ENCODE measurements around the gene CCNL2. TPM values are rescaled to one million over a fixed set of nuclear protein-coding genes. Genes with fewer than 3 reads are reported as not detected.

The CCNL2 gene
- total RNA-seq, 1 experiment from 2014 or later = 97.9 TPM

DNA sequence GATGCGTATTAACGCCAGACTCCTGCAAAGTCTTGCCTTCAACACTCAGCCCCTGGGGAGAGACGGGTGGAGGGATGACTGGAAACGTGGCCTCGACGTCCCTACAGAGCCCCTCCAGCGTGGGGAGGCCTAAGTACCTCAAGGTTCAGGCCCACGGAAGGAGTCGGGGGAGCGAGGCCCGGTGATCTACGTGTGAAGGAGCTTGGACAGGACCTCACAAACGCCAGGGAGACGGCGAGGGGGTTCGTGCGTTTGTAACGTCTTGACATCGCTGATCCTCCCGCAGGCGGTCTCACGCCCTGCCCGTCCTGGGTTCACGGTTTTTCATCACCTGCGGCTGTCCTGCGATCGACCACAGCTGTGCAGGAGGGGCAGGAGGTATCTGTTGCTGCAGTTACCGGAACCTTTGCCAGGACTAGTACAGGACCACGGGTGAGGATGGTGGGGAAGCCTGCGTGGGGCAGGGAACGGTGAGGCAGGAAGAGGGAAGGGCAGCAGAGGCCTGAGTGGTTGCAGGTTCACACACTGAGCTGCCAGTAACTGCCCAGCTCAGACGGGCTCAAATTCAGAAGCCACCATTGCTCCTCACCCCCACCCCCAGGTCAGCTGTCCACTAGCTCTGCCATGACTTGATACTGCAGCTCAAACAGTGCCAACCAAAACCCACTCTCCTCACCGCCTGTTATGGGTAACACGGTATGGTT is 889 bp upstream of the CCNL2 start:
- peak overlapping the region; percentile 76 for H3K4me2 ChIP-seq (ENCODE audit: low read depth, low read length, poor library complexity, severe bottlenecking)
- H3K27me3 ChIP-seq (ENCODE audit: low read length) = no peaks in the 10 kb centered on the region
- H2AFZ ChIP-seq (ENCODE audit: low read length) = no peak overlapping the region
- peaks cover 32% of the 10 kb centered on the region for H3K4me1 ChIP-seq (ENCODE audit: low read length)
- peak overlapping the region; percentile 96 for H3K4me3 ChIP-seq (ENCODE audit: low read length)
- peaks cover 60% of the 10 kb centered on the region for H3K79me2 ChIP-seq (ENCODE audit: low read length)
- H3K9ac ChIP-seq (ENCODE audit: low read length) = peak overlapping the region; percentile 96
- peak overlapping the region; percentile 71 for H3K27ac ChIP-seq (ENCODE audit: low read length)
- H4K20me1 ChIP-seq (ENCODE audit: insufficient read depth, low read depth, low read length) = peaks cover 16% of the 10 kb centered on the region; the same call in 1 of the 2 replicates
- H3K36me3 ChIP-seq (ENCODE audit: insufficient read depth, low read length) = peaks cover 41% of the 10 kb centered on the region
- H3K9me2 ChIP-seq (replicated peaks; ENCODE audit: insufficient read depth, low read length) = no peaks in the 10 kb centered on the region
- H3K9me3 ChIP-seq (ENCODE audit: low read length) = no peaks in the 10 kb centered on the region
- DNase-seq = peak; percentile 76

DNA sequence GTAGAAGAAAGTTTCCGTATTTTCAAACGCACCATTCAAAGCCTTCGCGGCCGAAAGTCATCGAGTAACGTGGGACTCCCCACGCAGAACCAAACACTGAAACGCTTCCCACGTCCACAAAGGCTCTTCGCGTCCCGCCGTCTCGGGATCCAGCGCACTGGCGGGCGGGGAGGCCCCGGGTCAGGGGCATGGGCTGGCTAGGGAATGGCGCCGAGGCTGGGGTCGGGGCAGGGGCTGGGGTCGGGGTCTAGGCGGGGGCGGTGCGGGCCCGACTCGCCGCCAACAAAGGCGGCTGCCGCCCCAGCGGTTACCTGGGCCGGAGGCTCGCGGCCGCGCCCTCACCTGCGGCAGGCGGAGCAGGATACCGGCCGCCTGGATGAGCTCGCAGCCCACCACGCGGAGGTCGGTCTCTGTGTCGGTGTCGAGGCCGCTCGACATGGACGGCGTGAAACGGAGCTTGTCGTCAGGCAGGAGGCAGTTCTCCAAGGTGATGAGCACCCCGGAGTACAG is 403 bp downstream of the CCNL2 start:
- no peak for DNase-seq

DNA sequence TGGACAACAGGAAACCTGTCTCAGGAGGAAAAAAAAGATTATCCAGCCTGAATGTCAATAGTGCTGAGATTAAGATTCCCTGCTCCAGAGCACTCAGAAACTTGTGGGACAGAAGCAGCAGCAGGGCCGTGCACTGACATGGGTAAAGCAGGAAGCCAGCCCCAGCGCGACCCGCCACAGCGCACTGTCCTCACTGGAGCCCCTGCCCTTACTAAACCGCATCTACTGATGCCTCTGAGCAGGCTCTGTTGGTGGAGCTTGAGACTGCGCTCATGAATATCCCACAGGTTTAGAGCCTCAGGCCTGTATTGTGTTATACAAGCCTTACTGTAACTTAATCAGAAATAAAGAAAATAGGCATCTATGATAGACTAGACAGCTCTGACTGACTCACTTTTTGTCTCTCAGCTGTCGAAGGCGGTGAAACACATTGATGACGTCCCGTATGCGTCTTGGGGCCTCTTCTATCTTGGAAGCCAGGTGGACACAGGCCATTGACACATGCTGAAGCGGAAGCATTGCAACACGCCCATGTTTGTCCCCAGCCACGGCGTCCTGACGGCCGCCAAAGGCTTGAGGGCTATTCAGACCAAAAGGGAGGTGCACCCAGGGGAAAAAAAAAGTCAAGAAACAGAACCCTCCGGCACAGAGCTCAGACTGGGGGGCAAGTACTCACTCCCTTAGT is 1.2 kb downstream of the CCNL2 start:
- H3K27ac ChIP-seq (ENCODE audit: low read length) = peak overlapping the region; percentile 56
- no peaks in the 10 kb centered on the region for H3K9me3 ChIP-seq (ENCODE audit: low read length)
- no peaks in the 10 kb centered on the region for H3K9me2 ChIP-seq (replicated peaks; ENCODE audit: insufficient read depth, low read length)
- H3K9ac ChIP-seq (ENCODE audit: low read length) = peak overlapping the region; percentile 99
- H3K4me3 ChIP-seq (ENCODE audit: low read length) = peak overlapping the region; percentile 96
- peaks cover 32% of the 10 kb centered on the region for H3K4me1 ChIP-seq (ENCODE audit: low read length)
- H3K4me2 ChIP-seq (ENCODE audit: low read depth, low read length, poor library complexity, severe bottlenecking) = peak overlapping the region; percentile 76
- H4K20me1 ChIP-seq (ENCODE audit: insufficient read depth, low read depth, low read length) = peaks cover 20% of the 10 kb centered on the region; the same call in 1 of the 2 replicates
- H3K36me3 ChIP-seq (ENCODE audit: insufficient read depth, low read length) = peaks cover 44% of the 10 kb centered on the region
- no peak for DNase-seq
- H2AFZ ChIP-seq (ENCODE audit: low read length) = no peak overlapping the region
- H3K27me3 ChIP-seq (ENCODE audit: low read length) = no peaks in the 10 kb centered on the region
- peaks cover 62% of the 10 kb centered on the region for H3K79me2 ChIP-seq (ENCODE audit: low read length)

More for the DNA sequence above, 403 bp downstream of the CCNL2 start:
- H3K27ac ChIP-seq (ENCODE audit: low read length) = peak overlapping the region; percentile 56
- no peak overlapping the region for H2AFZ ChIP-seq (ENCODE audit: low read length)
- H4K20me1 ChIP-seq (ENCODE audit: insufficient read depth, low read depth, low read length) = peaks cover 16% of the 10 kb centered on the region; the same call in 1 of the 2 replicates
- H3K27me3 ChIP-seq (ENCODE audit: low read length) = no peaks in the 10 kb centered on the region
- H3K4me2 ChIP-seq (ENCODE audit: low read depth, low read length, poor library complexity, severe bottlenecking) = peak overlapping the region; percentile 76
- H3K9me3 ChIP-seq (ENCODE audit: low read length) = no peaks in the 10 kb centered on the region
- H3K36me3 ChIP-seq (ENCODE audit: insufficient read depth, low read length) = peaks cover 39% of the 10 kb centered on the region
- H3K9me2 ChIP-seq (replicated peaks; ENCODE audit: insufficient read depth, low read length) = no peaks in the 10 kb centered on the region
- peaks cover 32% of the 10 kb centered on the region for H3K4me1 ChIP-seq (ENCODE audit: low read length)
- H3K9ac ChIP-seq (ENCODE audit: low read length) = peak overlapping the region; percentile 99
- peaks cover 56% of the 10 kb centered on the region for H3K79me2 ChIP-seq (ENCODE audit: low read length)
- H3K4me3 ChIP-seq (ENCODE audit: low read length) = peak overlapping the region; percentile 96

DNA sequence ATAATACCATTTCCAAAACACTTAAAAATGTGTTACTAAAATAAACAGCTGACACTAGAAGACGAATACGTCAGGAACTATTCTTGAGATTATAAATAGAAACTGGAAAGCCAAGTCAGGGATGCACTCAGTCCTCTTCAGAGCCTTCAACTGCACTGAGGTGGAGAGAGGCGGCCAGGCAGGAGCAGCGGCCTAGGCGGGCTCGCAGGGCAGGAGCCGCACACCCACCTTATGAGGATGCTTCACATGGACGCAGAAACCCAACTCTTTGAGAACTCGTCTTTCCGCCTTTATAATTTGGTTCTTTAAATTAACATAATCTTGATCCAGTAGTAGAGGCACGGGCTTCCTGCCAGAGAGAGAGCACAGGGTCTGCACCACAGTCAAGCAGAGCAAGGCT is 4.0 kb downstream of the CCNL2 start:
- Histone ChIP-seq H3K27me3 (ENCODE audit: low read length) (no peaks in the 10 kb centered on the region), H3K79me2 (ENCODE audit: low read length) (peaks cover 57% of the 10 kb centered on the region)

DNA sequence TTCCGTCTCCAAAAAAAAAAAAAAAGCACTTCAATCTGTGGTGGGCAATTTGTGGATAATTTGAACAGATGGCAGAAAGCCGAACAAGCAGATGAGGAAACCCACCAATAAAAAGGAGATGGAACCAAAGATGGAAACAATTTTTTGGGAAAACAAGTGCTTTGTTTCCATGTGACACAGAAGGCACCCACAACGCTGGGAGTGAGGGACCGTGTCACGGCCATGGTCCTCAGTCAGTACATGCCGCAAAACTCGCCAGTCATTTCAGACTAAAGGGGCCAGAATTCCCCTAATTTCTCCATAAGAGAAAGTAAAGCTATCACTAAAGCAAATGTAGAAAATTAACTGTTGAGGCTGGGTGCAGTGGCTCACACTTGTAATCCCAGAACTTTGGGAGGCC is 5.0 kb downstream of the CCNL2 start:
- Histone ChIP-seq H3K27me3 (ENCODE audit: low read length) (no peaks in the 10 kb centered on the region), H3K79me2 (ENCODE audit: low read length) (peaks cover 49% of the 10 kb centered on the region), H2AFZ (ENCODE audit: low read length) (no peak overlapping the region), H3K4me3 (ENCODE audit: low read length) (no peak overlapping the region), H4K20me1 (ENCODE audit: insufficient read depth, low read depth, low read length) (0 out of 2 replicates have a peak, but pooled peaks cover 5% of the 10 kb centered on the region), H3K4me2 (ENCODE audit: low read depth, low read length, poor library complexity, severe bottlenecking) (no peak overlapping the region), H3K4me1 (ENCODE audit: low read length) (peaks cover 12% of the 10 kb centered on the region), H3K9ac (ENCODE audit: low read length) (no peak overlapping the region), H3K9me2 (replicated peaks; ENCODE audit: insufficient read depth, low read length) (no peaks in the 10 kb centered on the region), H3K27ac (ENCODE audit: low read length) (no peak overlapping the region), H3K36me3 (ENCODE audit: insufficient read depth, low read length) (peaks cover 68% of the 10 kb centered on the region), H3K9me3 (ENCODE audit: low read length) (no peaks in the 10 kb centered on the region)
- DNase-seq = no peak

More for the DNA sequence above, 4.0 kb downstream of the CCNL2 start:
- H3K4me1 ChIP-seq (ENCODE audit: low read length) = peaks cover 12% of the 10 kb centered on the region
- H3K9ac ChIP-seq (ENCODE audit: low read length) = no peak overlapping the region
- no peak for DNase-seq
- H3K27ac ChIP-seq (ENCODE audit: low read length) = no peak overlapping the region
- H3K4me2 ChIP-seq (ENCODE audit: low read depth, low read length, poor library complexity, severe bottlenecking) = no peak overlapping the region
- peaks cover 10% of the 10 kb centered on the region; the same call in 1 of the 2 replicates for H4K20me1 ChIP-seq (ENCODE audit: insufficient read depth, low read depth, low read length)
- peaks cover 60% of the 10 kb centered on the region for H3K36me3 ChIP-seq (ENCODE audit: insufficient read depth, low read length)
- no peak overlapping the region for H3K4me3 ChIP-seq (ENCODE audit: low read length)
- no peak overlapping the region for H2AFZ ChIP-seq (ENCODE audit: low read length)
- H3K9me2 ChIP-seq (replicated peaks; ENCODE audit: insufficient read depth, low read length) = no peaks in the 10 kb centered on the region
- H3K9me3 ChIP-seq (ENCODE audit: low read length) = no peaks in the 10 kb centered on the region

DNA sequence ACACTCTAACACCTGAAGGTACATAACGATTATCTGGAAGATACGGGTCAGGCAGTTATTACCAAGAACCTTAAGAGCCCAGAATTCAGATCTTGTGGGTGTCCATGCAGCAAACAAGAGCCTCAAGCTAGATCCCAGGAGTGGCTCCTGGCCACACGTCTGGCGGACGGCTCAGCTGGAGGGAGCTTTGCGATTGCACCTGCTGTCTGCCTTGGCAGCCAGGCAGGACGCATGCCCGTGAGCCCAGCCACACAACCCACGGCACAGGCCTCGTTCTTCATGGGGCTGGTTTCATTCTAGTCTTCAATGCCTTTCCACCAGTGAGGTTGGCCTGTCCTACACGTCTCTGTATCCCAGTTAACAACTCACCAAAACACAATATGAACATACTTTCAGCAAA is 5.7 kb downstream of the CCNL2 start:
- Histone ChIP-seq H3K4me1 (ENCODE audit: low read length) (peaks cover 12% of the 10 kb centered on the region), H3K9me3 (ENCODE audit: low read length) (no peaks in the 10 kb centered on the region), H4K20me1 (ENCODE audit: insufficient read depth, low read depth, low read length) (0 out of 2 replicates have a peak, but pooled peaks cover 5% of the 10 kb centered on the region), H3K27ac (ENCODE audit: low read length) (no peak overlapping the region), H3K27me3 (ENCODE audit: low read length) (no peaks in the 10 kb centered on the region), H3K79me2 (ENCODE audit: low read length) (peaks cover 42% of the 10 kb centered on the region), H3K4me2 (ENCODE audit: low read depth, low read length, poor library complexity, severe bottlenecking) (no peak overlapping the region), H3K9ac (ENCODE audit: low read length) (no peak overlapping the region), H2AFZ (ENCODE audit: low read length) (no peak overlapping the region), H3K9me2 (replicated peaks; ENCODE audit: insufficient read depth, low read length) (no peaks in the 10 kb centered on the region), H3K4me3 (ENCODE audit: low read length) (no peak overlapping the region), H3K36me3 (ENCODE audit: insufficient read depth, low read length) (peaks cover 68% of the 10 kb centered on the region)
- no peak for DNase-seq

DNA sequence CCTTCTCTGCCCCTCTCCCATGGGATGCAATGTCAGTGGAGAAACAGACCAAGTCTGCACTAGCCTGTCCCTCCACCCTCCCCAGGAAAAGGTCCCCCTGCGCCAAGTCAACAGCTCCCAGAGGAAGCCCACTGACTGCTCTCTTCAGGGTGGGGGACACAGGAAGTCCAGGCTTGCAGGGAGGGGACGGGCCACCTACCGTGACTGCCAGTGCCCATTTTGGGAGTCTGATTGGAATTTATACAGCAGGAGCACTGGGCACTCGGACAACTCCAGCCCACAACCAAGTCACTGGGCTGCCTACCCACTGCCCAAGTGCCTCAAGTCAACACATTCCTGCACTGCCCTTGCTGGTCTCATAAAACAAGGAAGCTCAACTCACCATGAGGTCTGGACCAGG is 6.1 kb downstream of the CCNL2 start:
- H4K20me1 ChIP-seq (ENCODE audit: insufficient read depth, low read depth, low read length) = 0 out of 2 replicates have a peak, but pooled peaks cover 5% of the 10 kb centered on the region
- no peak overlapping the region for H3K4me3 ChIP-seq (ENCODE audit: low read length)
- no peaks in the 10 kb centered on the region for H3K9me3 ChIP-seq (ENCODE audit: low read length)

DNA sequence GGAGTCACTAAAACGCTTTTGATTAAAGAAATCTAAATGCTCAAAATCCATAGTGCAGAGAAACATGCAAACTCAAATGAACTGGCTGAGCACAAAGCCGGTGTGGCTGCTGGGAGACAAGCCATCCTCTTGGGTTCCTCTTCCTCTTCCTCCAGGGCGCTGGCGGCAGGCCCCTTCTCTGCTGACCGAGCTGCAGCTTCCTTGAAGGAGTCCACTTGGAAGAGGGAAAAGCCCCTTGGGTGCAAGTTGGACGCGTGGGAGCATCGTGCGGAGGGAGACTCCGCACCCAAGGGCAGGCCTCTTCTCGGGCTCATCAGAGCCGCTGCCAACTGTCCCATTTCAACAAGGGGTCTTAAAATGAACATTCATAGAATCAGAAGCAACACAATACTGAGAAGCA is 7.9 kb downstream of the CCNL2 start:
- Histone ChIP-seq H4K20me1 (ENCODE audit: insufficient read depth, low read depth, low read length) (0 out of 2 replicates have a peak, but pooled peaks cover 5% of the 10 kb centered on the region), H3K4me3 (ENCODE audit: low read length) (no peak overlapping the region), H3K4me2 (ENCODE audit: low read depth, low read length, poor library complexity, severe bottlenecking) (no peak overlapping the region), H3K27me3 (ENCODE audit: low read length) (no peaks in the 10 kb centered on the region), H3K9me3 (ENCODE audit: low read length) (no peaks in the 10 kb centered on the region), H3K27ac (ENCODE audit: low read length) (no peak overlapping the region), H2AFZ (ENCODE audit: low read length) (no peak overlapping the region), H3K9me2 (replicated peaks; ENCODE audit: insufficient read depth, low read length) (no peaks in the 10 kb centered on the region), H3K9ac (ENCODE audit: low read length) (no peak overlapping the region), H3K36me3 (ENCODE audit: insufficient read depth, low read length) (peaks cover 74% of the 10 kb centered on the region), H3K79me2 (ENCODE audit: low read length) (peaks cover 27% of the 10 kb centered on the region), H3K4me1 (ENCODE audit: low read length) (no peaks in the 10 kb centered on the region)
- no peak for DNase-seq

More for the DNA sequence above, 6.1 kb downstream of the CCNL2 start:
- peaks cover 69% of the 10 kb centered on the region for H3K36me3 ChIP-seq (ENCODE audit: insufficient read depth, low read length)
- peaks cover 38% of the 10 kb centered on the region for H3K79me2 ChIP-seq (ENCODE audit: low read length)
- no peak for DNase-seq
- no peaks in the 10 kb centered on the region for H3K27me3 ChIP-seq (ENCODE audit: low read length)
- peaks cover 9% of the 10 kb centered on the region for H3K4me1 ChIP-seq (ENCODE audit: low read length)
- H3K27ac ChIP-seq (ENCODE audit: low read length) = no peak overlapping the region
- H3K9ac ChIP-seq (ENCODE audit: low read length) = no peak overlapping the region
- H3K9me2 ChIP-seq (replicated peaks; ENCODE audit: insufficient read depth, low read length) = no peaks in the 10 kb centered on the region
- H2AFZ ChIP-seq (ENCODE audit: low read length) = no peak overlapping the region
- no peak overlapping the region for H3K4me2 ChIP-seq (ENCODE audit: low read depth, low read length, poor library complexity, severe bottlenecking)

Data from Karpas-422 (cell line).